Muscle layer of colon (tissue), 2 donors: ENCODE measurements around the gene KLHDC4.
"Not testable (repeated sequence)": the region's sequence is repeated elsewhere in the genome, so short reads cannot be mapped to it uniquely, and the experiment has no call there.

ENCODE experiments used
- H3K27ac ChIP-seq: one replicate; pipeline ENCODE4 v1.7.0; 2013; ENCODE audit warnings: low read depth, mild to moderate bottlenecking, low read length, moderate library complexity
- H3K27me3 ChIP-seq, 2 donors: one replicate each; pipeline ENCODE4 v1.7.0; 2013; ENCODE audit warnings: low read length in 2 of 2, mild to moderate bottlenecking in 2 of 2; ENCODE audit not compliant: insufficient read depth in 2 of 2, control insufficient read depth in 1 of 2
- H3K36me3 ChIP-seq: one replicate; pipeline ENCODE4 v1.7.0; 2013; ENCODE audit warnings: mild to moderate bottlenecking, low read length; ENCODE audit not compliant: insufficient read depth
- H3K4me1 ChIP-seq: one replicate; pipeline ENCODE4 v1.7.0; 2013; ENCODE audit warnings: mild to moderate bottlenecking, low read length; ENCODE audit not compliant: insufficient read depth
- H3K4me3 ChIP-seq, 2 donors: one replicate each; pipeline ENCODE4 v1.7.0; 2013; ENCODE audit warnings: low read length in 2 of 2, low read depth in 1 of 2, mild to moderate bottlenecking in 1 of 2, moderate library complexity in 1 of 2
- H3K9ac ChIP-seq: one replicate; pipeline ENCODE4 v1.7.0; 2013; ENCODE audit warnings: low read length
- H3K9me3 ChIP-seq: one replicate; pipeline ENCODE4 v1.7.0; 2013; ENCODE audit warnings: mild to moderate bottlenecking, low read length
- donor health status: abdominal sarcoma.
- donor health status: Adenocarcinoma of cecum.

KLHDC4 gene

GRCh38 chr16:87800497-87800896 lies 34.7 kb upstream of the KLHDC4 start:
- Histone ChIP-seq H3K4me3 (no peak overlapping the region), H3K9me3 (no peaks in the 10 kb centered on the region), H3K9ac (no peak overlapping the region), H3K36me3 (no peaks in the 10 kb centered on the region), H3K4me1 (no peaks in the 10 kb centered on the region), H3K27me3 (no peaks in the 10 kb centered on the region), H3K27ac (no peak overlapping the region)

- no peaks in the 10 kb centered on the region for H3K9me3 ChIP-seq
- no peak overlapping the region for H3K27ac ChIP-seq
These were observed 29.6 kb upstream of the KLHDC4 start for GRCh38 chr16:87795336-87795735.

GRCh38 chr16:87794485-87795078 lies 28.8 kb upstream of the KLHDC4 start:
- H3K27me3 ChIP-seq = no peaks in the 10 kb centered on the region
- no peak overlapping the region for H3K27ac ChIP-seq
- H3K4me1 ChIP-seq = peaks cover 18% of the 10 kb centered on the region
- H3K9ac ChIP-seq = no peak overlapping the region
- no peaks in the 10 kb centered on the region for H3K9me3 ChIP-seq
- H3K36me3 ChIP-seq = no peaks in the 10 kb centered on the region
- no peak overlapping the region for H3K4me3 ChIP-seq

More at GRCh38 chr16:87795336-87795735, 29.6 kb upstream of the KLHDC4 start:
- H3K36me3 ChIP-seq = no peaks in the 10 kb centered on the region
- H3K9ac ChIP-seq = no peak overlapping the region
- no peak overlapping the region for H3K4me3 ChIP-seq
- no peaks in the 10 kb centered on the region for H3K27me3 ChIP-seq
- peaks cover 11% of the 10 kb centered on the region for H3K4me1 ChIP-seq

GRCh38 chr16:87792205-87792565 lies 26.4 kb upstream of the KLHDC4 start:
- H3K36me3 ChIP-seq = no peaks in the 10 kb centered on the region
- no peak overlapping the region for H3K9ac ChIP-seq
- peaks cover 22% of the 10 kb centered on the region for H3K4me1 ChIP-seq
- H3K27ac ChIP-seq = no peak overlapping the region
- H3K9me3 ChIP-seq = no peaks in the 10 kb centered on the region
- no peaks in the 10 kb centered on the region for H3K27me3 ChIP-seq
- no peak overlapping the region for H3K4me3 ChIP-seq

- Histone ChIP-seq H3K9ac (no peak overlapping the region), H3K4me1 (peaks cover 22% of the 10 kb centered on the region), H3K9me3 (no peaks in the 10 kb centered on the region), H3K4me3 (no peak overlapping the region), H3K27ac (peak overlapping the region; percentile 66), H3K27me3 (no peaks in the 10 kb centered on the region), H3K36me3 (no peaks in the 10 kb centered on the region)
These were observed 25.8 kb upstream of the KLHDC4 start for GRCh38 chr16:87791295-87792204.

GRCh38 chr16:87790292-87791100 lies 24.7 kb upstream of the KLHDC4 start:
- Histone ChIP-seq H3K4me3 (no peak overlapping the region), H3K9ac (no peak overlapping the region), H3K27ac (peak overlapping the region; percentile 85), H3K4me1 (peaks cover 22% of the 10 kb centered on the region), H3K9me3 (no peaks in the 10 kb centered on the region), H3K27me3 (no peaks in the 10 kb centered on the region), H3K36me3 (no peaks in the 10 kb centered on the region)

GRCh38 chr16:87789437-87790291 lies 23.9 kb upstream of the KLHDC4 start:
- H3K9me3 ChIP-seq = no peaks in the 10 kb centered on the region
- H3K27me3 ChIP-seq = no peaks in the 10 kb centered on the region
- no peak overlapping the region for H3K4me3 ChIP-seq

GRCh38 chr16:87788730-87789436 lies 23.1 kb upstream of the KLHDC4 start:
- H3K36me3 ChIP-seq, H3K27me3 ChIP-seq: not testable (repeated sequence)
- H3K27ac ChIP-seq = peak overlapping the region; percentile 85

More at GRCh38 chr16:87789437-87790291, 23.9 kb upstream of the KLHDC4 start:
- peaks cover 22% of the 10 kb centered on the region for H3K4me1 ChIP-seq
- no peaks in the 10 kb centered on the region for H3K36me3 ChIP-seq
- no peak overlapping the region for H3K9ac ChIP-seq
- peak overlapping the region; percentile 85 for H3K27ac ChIP-seq

GRCh38 chr16:87787451-87788091 lies 21.8 kb upstream of the KLHDC4 start:
- not testable (repeated sequence) for H3K9ac ChIP-seq, H3K27me3 ChIP-seq, H3K36me3 ChIP-seq, H3K27ac ChIP-seq, H3K9me3 ChIP-seq
- Histone ChIP-seq H3K4me3 (peak overlapping the region in 1 of 2 donors; percentile 2), H3K4me1 (peaks cover 22% of the 10 kb centered on the region)

More at GRCh38 chr16:87788730-87789436, 23.1 kb upstream of the KLHDC4 start:
- not testable (repeated sequence) for H3K4me3 ChIP-seq, H3K9ac ChIP-seq, H3K9me3 ChIP-seq
- H3K4me1 ChIP-seq = peaks cover 22% of the 10 kb centered on the region

- Histone ChIP-seq H3K4me3 (no peak overlapping the region), H3K36me3 (no peaks in the 10 kb centered on the region), H3K9me3 (no peaks in the 10 kb centered on the region), H3K27ac (no peak overlapping the region), H3K4me1 (peaks cover 6% of the 10 kb centered on the region), H3K27me3 (no peaks in the 10 kb centered on the region), H3K9ac (no peak overlapping the region)
These were observed 19.0 kb upstream of the KLHDC4 start for GRCh38 chr16:87784812-87785211.
